AG10803 (cell line): Measurements from ENCODE around the gene MROH8.
"Not testable (repeated sequence)": the region's sequence is repeated elsewhere in the genome, so short reads cannot be mapped to it uniquely, and the experiment has no call there.

ENCODE experiments used
- DNase-seq: peaks from one replicate; pipeline ENCODE4 v3.0.0; 2010; ENCODE audit warnings: low read depth
- H3K4me3 ChIP-seq: 2 replicates; pipeline ENCODE4 v1.5.1; 2011; ENCODE audit warnings: mild to moderate bottlenecking, low read length, control low read depth
- TF ChIP-seq, protein P1 (sequence below): conservative IDR thresholded peaks from 2 replicates; pipeline ENCODE4 v1.5.1; 2011; ENCODE audit warnings: mild to moderate bottlenecking, low read length, control low read depth, inconsistent platforms

MROH8 gene

GRCh38 chr20:37071481-37071911 lies 107.9 kb downstream of the MROH8 start:
- TF ChIP-seq, protein P1, sequence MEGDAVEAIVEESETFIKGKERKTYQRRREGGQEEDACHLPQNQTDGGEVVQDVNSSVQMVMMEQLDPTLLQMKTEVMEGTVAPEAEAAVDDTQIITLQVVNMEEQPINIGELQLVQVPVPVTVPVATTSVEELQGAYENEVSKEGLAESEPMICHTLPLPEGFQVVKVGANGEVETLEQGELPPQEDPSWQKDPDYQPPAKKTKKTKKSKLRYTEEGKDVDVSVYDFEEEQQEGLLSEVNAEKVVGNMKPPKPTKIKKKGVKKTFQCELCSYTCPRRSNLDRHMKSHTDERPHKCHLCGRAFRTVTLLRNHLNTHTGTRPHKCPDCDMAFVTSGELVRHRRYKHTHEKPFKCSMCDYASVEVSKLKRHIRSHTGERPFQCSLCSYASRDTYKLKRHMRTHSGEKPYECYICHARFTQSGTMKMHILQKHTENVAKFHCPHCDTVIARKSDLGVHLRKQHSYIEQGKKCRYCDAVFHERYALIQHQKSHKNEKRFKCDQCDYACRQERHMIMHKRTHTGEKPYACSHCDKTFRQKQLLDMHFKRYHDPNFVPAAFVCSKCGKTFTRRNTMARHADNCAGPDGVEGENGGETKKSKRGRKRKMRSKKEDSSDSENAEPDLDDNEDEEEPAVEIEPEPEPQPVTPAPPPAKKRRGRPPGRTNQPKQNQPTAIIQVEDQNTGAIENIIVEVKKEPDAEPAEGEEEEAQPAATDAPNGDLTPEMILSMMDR, result no peak
- H3K4me3 ChIP-seq, result no peak overlapping the region
- DNase-seq, result peak; percentile 16

DNA sequence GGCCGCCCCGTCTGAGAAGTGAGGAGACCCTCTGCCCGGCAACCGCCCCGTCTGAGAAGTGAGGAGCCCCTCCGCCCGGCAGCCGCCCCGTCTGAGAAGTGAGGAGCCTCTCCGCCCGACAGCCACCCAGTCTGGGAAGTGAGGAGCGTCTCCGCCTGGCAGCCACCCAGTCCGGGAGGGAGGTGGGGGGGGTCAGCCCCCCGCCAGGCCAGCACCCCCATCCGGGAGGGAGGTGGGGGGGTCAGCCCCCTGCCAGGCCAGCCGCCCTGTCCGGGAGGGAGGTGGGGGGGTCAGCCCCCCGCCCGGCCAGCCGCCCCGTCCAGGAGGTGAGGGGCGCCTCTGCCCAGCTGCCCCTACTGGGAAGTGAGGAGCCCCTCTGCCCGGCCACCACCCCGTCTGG lies 109.8 kb downstream of the MROH8 start:
- not testable (repeated sequence) for H3K4me3 ChIP-seq, DNase-seq

GRCh38 chr20:37066168-37066567 lies 113.2 kb downstream of the MROH8 start:
- no peak overlapping the region for H3K4me3 ChIP-seq
- TF ChIP-seq, protein P1, result no peak
- DNase-seq, result no peak

- DNase-seq, result no peak
- TF ChIP-seq, protein P1, result no peak
- H3K4me3 ChIP-seq, result no peak overlapping the region
These were observed 124.1 kb downstream of the MROH8 start for GRCh38 chr20:37055276-37055675.

DNA sequence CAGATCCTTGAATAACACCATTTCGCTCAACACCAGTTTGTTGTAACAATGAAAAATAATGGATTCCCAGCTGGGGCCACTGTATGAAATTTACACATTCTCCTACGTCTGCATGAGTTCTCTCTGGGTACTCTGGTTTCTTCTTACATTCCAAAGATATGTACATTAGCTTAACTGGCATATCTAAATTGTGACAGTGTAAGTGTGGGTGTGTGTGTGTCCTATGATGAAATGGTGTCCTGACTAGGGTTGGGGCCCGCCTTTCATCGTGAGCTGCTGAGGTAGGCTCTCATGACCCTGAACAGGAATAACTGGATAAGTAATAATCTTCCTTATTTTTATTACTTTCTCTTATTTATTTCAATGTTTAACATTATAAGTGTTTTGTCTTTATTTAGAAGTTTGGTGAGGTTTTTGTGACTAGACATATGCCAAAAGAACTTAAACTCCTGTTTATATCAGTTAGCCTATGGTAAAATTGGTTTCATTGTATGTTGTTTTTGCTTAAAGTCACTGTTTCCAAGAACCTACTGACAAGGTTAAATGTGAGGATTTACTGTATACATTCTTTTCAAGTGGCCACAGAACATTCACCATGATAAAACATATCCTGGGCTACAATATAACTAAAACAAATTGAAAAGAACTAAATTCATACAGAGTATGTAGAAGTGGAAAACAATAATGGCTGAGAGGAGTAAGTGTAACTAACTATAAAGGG lies 126.0 kb downstream of the MROH8 start:
- TF ChIP-seq, protein P1, result no peak
- no peak for DNase-seq

More for the DNA sequence above, 126.0 kb downstream of the MROH8 start:
- H3K4me3 ChIP-seq, result no peak overlapping the region
